ENCODE results near the gene MAPK14. TPM values are rescaled to one million over a fixed set of nuclear protein-coding genes. Genes with fewer than 3 reads are reported as not detected.

The MAPK14 gene
- total and polyA plus RNA-seq, 7 donors, result 30.8 to 91.1 (median 61.9) TPM

GRCh38 chr6:36115412-36115811 lies 87.8 kb downstream of the MAPK14 start:
- Histone ChIP-seq H3K4me1 (peaks cover 0 to 13% (median 7%) of the 10 kb centered on the region in 4 donors), H3K9me3 (no peaks in the 10 kb centered on the region), H3K36me3 (peaks cover 0 to 26% (median 4%) of the 10 kb centered on the region in 4 donors), H3K27me3 (no peaks in the 10 kb centered on the region), H3K4me3 (no peak overlapping the region), H3K27ac (no peak overlapping the region)
- intact Hi-C loops (cut with DNase I), result no loop called here
- peak; percentile 37 for DNase-seq
- TF ChIP-seq POLR2A (IDR thresholded peaks at IDR 0.05) (no peak), CTCF (IDR thresholded peaks at IDR 0.05) (no peak), EP300 (IDR thresholded peaks at IDR 0.05) (no peak)
- WGBS, 2 donors, result 80% methylated on average over 10 of the region's 10 CpGs

- peaks cover 0 to 11% (median 8%) of the 10 kb centered on the region in 4 donors for H3K4me1 ChIP-seq
- TF ChIP-seq POLR2A (IDR thresholded peaks at IDR 0.05), result no peak
- TF ChIP-seq EP300 (IDR thresholded peaks at IDR 0.05), result no peak
- no peak for TF ChIP-seq CTCF (IDR thresholded peaks at IDR 0.05)
- TF ChIP-seq POLR2AphosphoS5 (IDR thresholded peaks at IDR 0.05), result no peak
- no peaks in the 10 kb centered on the region for H3K27me3 ChIP-seq
- DNase-seq, result peak; percentile 37
- intact Hi-C loops (cut with DNase I), result no loop called here
- peaks cover 0 to 20% (median 4%) of the 10 kb centered on the region in 4 donors for H3K36me3 ChIP-seq
- H3K27ac ChIP-seq, result no peak overlapping the region
- H3K4me3 ChIP-seq, result no peak overlapping the region
- 84 to 94% methylated on average over 3 of the region's 3 CpGs for WGBS, 2 donors
- no peaks in the 10 kb centered on the region for H3K9me3 ChIP-seq
Measured at GRCh38 chr6:36116066-36116864, 88.7 kb downstream of the MAPK14 start.

- 97 to 98% methylated on average over 2 of the region's 2 CpGs for WGBS, 2 donors
- intact Hi-C loops (cut with DNase I), result no loop called here
- DNase-seq, result peak; percentile 48
- Histone ChIP-seq H3K4me1 (peaks cover 0 to 9% (median 7%) of the 10 kb centered on the region in 4 donors), H3K4me3 (no peak overlapping the region), H3K27me3 (no peaks in the 10 kb centered on the region), H3K36me3 (peaks cover 0 to 20% (median 4%) of the 10 kb centered on the region in 4 donors), H3K27ac (no peak overlapping the region), H3K9me3 (no peaks in the 10 kb centered on the region)
- no peak for TF ChIP-seq POLR2A (IDR thresholded peaks at IDR 0.05)
Measured at GRCh38 chr6:36116943-36117342, 89.3 kb downstream of the MAPK14 start.

- no peak for TF ChIP-seq POLR2A (IDR thresholded peaks at IDR 0.05)
- no peak for TF ChIP-seq POLR2AphosphoS5 (IDR thresholded peaks at IDR 0.05)
- TF ChIP-seq CTCF (IDR thresholded peaks at IDR 0.05), result no peak
- no peak for TF ChIP-seq EP300 (IDR thresholded peaks at IDR 0.05)
- no peaks in the 10 kb centered on the region for H3K27me3 ChIP-seq
- intact Hi-C loops (cut with DNase I), result no loop called here
- H3K27ac ChIP-seq, result no peak overlapping the region
- peaks cover 0 to 9% (median 7%) of the 10 kb centered on the region in 4 donors for H3K4me1 ChIP-seq
- no peak overlapping the region for H3K4me3 ChIP-seq
- WGBS, 2 donors, result 83 to 86% methylated on average over 8 of the region's 8 CpGs
- H3K36me3 ChIP-seq, result peaks cover 0 to 20% (median 4%) of the 10 kb centered on the region in 4 donors
- no peak for DNase-seq
- H3K9me3 ChIP-seq, result no peaks in the 10 kb centered on the region
Measured at GRCh38 chr6:36117658-36118549, 90.3 kb downstream of the MAPK14 start.

GRCh38 chr6:36118550-36119107 lies 91.0 kb downstream of the MAPK14 start:
- TF ChIP-seq EP300 (IDR thresholded peaks at IDR 0.05), result no peak
- TF ChIP-seq CTCF (IDR thresholded peaks at IDR 0.05), result no peak
- no peak for TF ChIP-seq POLR2AphosphoS5 (IDR thresholded peaks at IDR 0.05)
- no peak for TF ChIP-seq POLR2A (IDR thresholded peaks at IDR 0.05)
- peak; percentile 68 for DNase-seq
- Histone ChIP-seq H3K4me1 (peaks cover 0 to 9% (median 7%) of the 10 kb centered on the region in 4 donors), H3K9me3 (no peaks in the 10 kb centered on the region), H3K27ac (no peak overlapping the region), H3K4me3 (no peak overlapping the region), H3K27me3 (no peaks in the 10 kb centered on the region), H3K36me3 (peaks cover 0 to 20% (median 4%) of the 10 kb centered on the region in 4 donors)
- intact Hi-C loops (cut with DNase I), result no loop called here
- 33 to 45% methylated on average over 4 of the region's 4 CpGs for WGBS, 2 donors
